Caco-2 (cell line): ENCODE measurements around the gene ANXA5. TPM values are rescaled to one million over a fixed set of nuclear protein-coding genes. Genes with fewer than 3 reads are reported as not detected.

Experiments used
- BruUV-seq: library from RNA; stranded (reverse); fragments of 400-500 nt; replicated peaks from 2 replicates; lab custom pipeline; 2021; lab: Mats Ljungman, UMichigan
- CTCF ChIA-PET: fragments of 300-600 bp; sonication (Branson Sonifier 250); formaldehyde crosslinking; loops from one replicate; lab custom pipeline; 2022; ENCODE audit warnings: antibody characterized with exemption; lab: Charles Lee
- POLR2A ChIA-PET: fragments of 300-600 bp; sonication (Branson Sonifier 250); formaldehyde crosslinking; loops from one replicate; lab custom pipeline; 2022; ENCODE audit warnings: antibody characterized with exemption; lab: Charles Lee
- DNase-seq, 2 experiments: peaks; one replicate each; pipeline versions ENCODE4 v3.0.0 to v3.0.0-alpha.2; 2020 to 2022
- H3K27me3 ChIP-seq: replicated peaks from 2 replicates; pipeline ENCODE4 v1.6.0; 2011; ENCODE audit warnings: low read length; ENCODE audit not compliant: control insufficient read depth, insufficient read depth
- H3K36me3 ChIP-seq: 2 replicates; pipeline ENCODE4 v1.5.1; 2011; ENCODE audit warnings: low read length; ENCODE audit not compliant: control insufficient read depth, insufficient read depth
- H3K4me1 ChIP-seq: fragments of 250-450 bp; sonication (Bioruptor Pico); 2 replicates; pipeline ENCODE4 v1.5.1; 2020; ENCODE audit warnings: mild to moderate bottlenecking
- H3K4me3 ChIP-seq: 2 replicates; pipeline ENCODE4 v1.5.1; 2011; ENCODE audit warnings: low read depth, mild to moderate bottlenecking, control low read depth, low read length
- H3K9me3 ChIP-seq: fragments of 250-450 bp; sonication (Bioruptor Pico); 2 replicates; pipeline ENCODE4 v1.5.1; 2020; ENCODE audit warnings: mild to moderate bottlenecking, moderate library complexity
- H3K27ac Mint-ChIP-seq: one replicate; pipeline ENCODE4 v1.8.0; 2022; ENCODE audit warnings: mixed read lengths; ENCODE audit not compliant: unreplicated experiment
- H3K27me3 Mint-ChIP-seq: one replicate; pipeline ENCODE4 v1.8.0; 2022; ENCODE audit warnings: mixed read lengths; ENCODE audit not compliant: insufficient read depth, unreplicated experiment
- H3K36me3 Mint-ChIP-seq: one replicate; pipeline ENCODE4 v1.8.0; 2022; ENCODE audit warnings: mild to moderate bottlenecking, mixed read lengths; ENCODE audit not compliant: insufficient read depth, unreplicated experiment
- H3K4me1 Mint-ChIP-seq: one replicate; pipeline ENCODE4 v1.8.0; 2022; ENCODE audit warnings: low read depth, mixed read lengths; ENCODE audit not compliant: unreplicated experiment
- H3K4me3 Mint-ChIP-seq: one replicate; pipeline ENCODE4 v1.8.0; 2022; ENCODE audit warnings: mild to moderate bottlenecking, moderate library complexity, mixed read lengths; ENCODE audit not compliant: unreplicated experiment
- H3K9me3 Mint-ChIP-seq: one replicate; pipeline ENCODE4 v1.8.0; 2022; ENCODE audit warnings: mixed read lengths; ENCODE audit not compliant: unreplicated experiment
- CTCF ChIP-seq, 2 experiments: fragments of 200-600 bp in 1 of 2; IDR thresholded peaks; 1 replicate in 1 of 2; 2 replicates in 1 of 2; pipeline versions ENCODE4 v1.5.1 to v1.8.0; 2011 to 2022; ENCODE audit warnings: antibody characterized with exemption in 1 of 2, control low read depth in 1 of 2, inconsistent platforms in 1 of 2, low read depth in 1 of 2, low read length in 1 of 2, mild to moderate bottlenecking in 1 of 2, moderate library complexity in 1 of 2; ENCODE audit not compliant: insufficient read depth in 1 of 2, severe bottlenecking in 1 of 2, unreplicated experiment in 1 of 2
- intact Hi-C: fragments of 100-400 bp; cut with micrococcal nuclease; formaldehyde crosslinking; loops from one replicate; pipeline ENCODE4 v1.10.0; 2022; ENCODE audit not compliant: unreplicated experiment
- total RNA-seq: library from RNA; stranded (reverse); gene quantifications from 2 replicates; pipeline ENCODE4 v1.2.3, GENCODE V29; 2022

ANXA5 gene
- total RNA-seq, 1 experiment from 2014 or later, result 359 TPM

- H3K27me3 ChIP-seq, result no peaks in the 10 kb centered on the region
- H3K4me1 ChIP-seq, result peaks cover 4% of the 10 kb centered on the region; the same call in 1 of the 2 replicates
- CTCF ChIA-PET, result interaction anchor here (0.5 kb wide), 1 partner anchor 24 kb away, joined by 3 read pairs; no protein-coding TSS in a partner anchor
- no peak overlapping the region for H3K4me3 ChIP-seq
- intact Hi-C loops, result no loop called here
- no peak overlapping the region for H3K4me3 Mint-ChIP-seq
- H3K36me3 ChIP-seq, result no peaks in the 10 kb centered on the region
- no peaks in the 10 kb centered on the region for H3K36me3 Mint-ChIP-seq
- POLR2A ChIA-PET, result no interaction called here
- H3K9me3 ChIP-seq, result no peaks in the 10 kb centered on the region
- no peak overlapping the region for H3K27ac Mint-ChIP-seq
- TF ChIP-seq CTCF (IDR thresholded peaks at IDR 0.05; ENCODE audit: insufficient read depth in 1 of 2, low read depth in 1 of 2, low read length in 1 of 2, severe bottlenecking in 1 of 2, unreplicated experiment in 1 of 2), result no peak
- DNase-seq, result no peak
- no TSS peak for BruUV-seq
- peaks cover 17% of the 10 kb centered on the region for H3K4me1 Mint-ChIP-seq
- no peaks in the 10 kb centered on the region for H3K27me3 Mint-ChIP-seq
- H3K9me3 Mint-ChIP-seq, result no peaks in the 10 kb centered on the region
These were observed 24.9 kb upstream of the ANXA5 start for GRCh38 chr4:121721700-121722099.

GRCh38 chr4:121720109-121720508 is 23.3 kb upstream of the ANXA5 start:
- DNase-seq, result no peak
- Mint-ChIP-seq H3K9me3 (no peaks in the 10 kb centered on the region), H3K4me3 (no peak overlapping the region), H3K27me3 (no peaks in the 10 kb centered on the region), H3K4me1 (peaks cover 15% of the 10 kb centered on the region), H3K27ac (no peak overlapping the region), H3K36me3 (peaks cover 4% of the 10 kb centered on the region)
- CTCF ChIA-PET, result no interaction called here
- no peaks in the 10 kb centered on the region for H3K4me1 ChIP-seq
- BruUV-seq, result no TSS peak
- intact Hi-C loops, result no loop called here
- POLR2A ChIA-PET, result no interaction called here
- TF ChIP-seq CTCF (IDR thresholded peaks at IDR 0.05; ENCODE audit: insufficient read depth in 1 of 2, low read depth in 1 of 2, low read length in 1 of 2, severe bottlenecking in 1 of 2, unreplicated experiment in 1 of 2), result no peak
- no peak overlapping the region for H3K4me3 ChIP-seq
- no peaks in the 10 kb centered on the region for H3K9me3 ChIP-seq
- no peaks in the 10 kb centered on the region for H3K36me3 ChIP-seq
- no peaks in the 10 kb centered on the region for H3K27me3 ChIP-seq

GRCh38 chr4:121717680-121718237 is 21.0 kb upstream of the ANXA5 start:
- no peak for DNase-seq
- no peak for TF ChIP-seq CTCF (IDR thresholded peaks at IDR 0.05; ENCODE audit: insufficient read depth in 1 of 2, low read depth in 1 of 2, low read length in 1 of 2, severe bottlenecking in 1 of 2, unreplicated experiment in 1 of 2)
- H3K9me3 ChIP-seq, result no peaks in the 10 kb centered on the region
- H3K4me3 Mint-ChIP-seq, result no peak overlapping the region
- ChIA-PET CTCF (no interaction called here), POLR2A (no interaction called here)
- intact Hi-C loops, result no loop called here
- BruUV-seq, result no TSS peak
- no peaks in the 10 kb centered on the region for H3K4me1 ChIP-seq
- no peaks in the 10 kb centered on the region for H3K27me3 Mint-ChIP-seq
- no peaks in the 10 kb centered on the region for H3K9me3 Mint-ChIP-seq
- no peak overlapping the region for H3K27ac Mint-ChIP-seq
- peaks cover 6% of the 10 kb centered on the region for H3K36me3 Mint-ChIP-seq
- H3K4me1 Mint-ChIP-seq, result peaks cover 7% of the 10 kb centered on the region
- no peaks in the 10 kb centered on the region for H3K27me3 ChIP-seq
- no peaks in the 10 kb centered on the region for H3K36me3 ChIP-seq
- H3K4me3 ChIP-seq, result no peak overlapping the region
